ENCODE data around the gene POU5F1. TPM values are rescaled to one million over a fixed set of nuclear protein-coding genes. Genes with fewer than 3 reads are reported as not detected.

Gene POU5F1
- total RNA-seq, 1 experiment from 2014 or later = 32.7 TPM

- TF ChIP-seq CTCF (IDR thresholded peaks at IDR 0.05; ENCODE audit: unreplicated experiment) = no peak
- intact Hi-C loops (cut with micrococcal nuclease; ENCODE audit: unreplicated experiment) = no loop called here
- H3K27ac Mint-ChIP-seq (ENCODE audit: unreplicated experiment) = peak overlapping the region; percentile 91
- CTCF ChIA-PET = interaction anchor here (0.9 kb wide), 1 partner anchor 21 kb away, joined by 4 read pairs; no protein-coding TSS in a partner anchor
- DNase-seq = peak; percentile 99
- H3K9me3 Mint-ChIP-seq (ENCODE audit: low read depth, unreplicated experiment) = no peaks in the 10 kb centered on the region
- BruUV-seq (replicated peaks) = no TSS peak
- H3K27me3 Mint-ChIP-seq (ENCODE audit: unreplicated experiment) = no peaks in the 10 kb centered on the region
- peaks cover 39% of the 10 kb centered on the region for H3K36me3 Mint-ChIP-seq (ENCODE audit: insufficient read depth, unreplicated experiment)
- H3K4me1 Mint-ChIP-seq (ENCODE audit: low read depth, unreplicated experiment) = peaks cover 56% of the 10 kb centered on the region
- peak overlapping the region; percentile 42 for H3K4me3 Mint-ChIP-seq (ENCODE audit: low read depth, unreplicated experiment)
These were observed 47.4 kb downstream of the POU5F1 start for GRCh38 chr6:31122791-31123706.

GRCh38 chr6:31121131-31121790, 49.2 kb downstream of the POU5F1 start:
- BruUV-seq (replicated peaks) = no TSS peak
- TF ChIP-seq CTCF (IDR thresholded peaks at IDR 0.05; ENCODE audit: unreplicated experiment) = no peak
- intact Hi-C loops (cut with micrococcal nuclease; ENCODE audit: unreplicated experiment) = no loop called here
- H3K4me3 Mint-ChIP-seq (ENCODE audit: low read depth, unreplicated experiment) = no peak overlapping the region
- peaks cover 48% of the 10 kb centered on the region for H3K4me1 Mint-ChIP-seq (ENCODE audit: low read depth, unreplicated experiment)
- CTCF ChIA-PET = interaction anchor here (0.7 to 1.2 kb wide), 2 partner anchors 42 to 48 kb away, joined by 3 to 4 read pairs; no protein-coding TSS in a partner anchor
- H3K9me3 Mint-ChIP-seq (ENCODE audit: low read depth, unreplicated experiment) = no peaks in the 10 kb centered on the region
- H3K27ac Mint-ChIP-seq (ENCODE audit: unreplicated experiment) = peak overlapping the region; percentile 19
- DNase-seq = no peak
- H3K36me3 Mint-ChIP-seq (ENCODE audit: insufficient read depth, unreplicated experiment) = peaks cover 21% of the 10 kb centered on the region
- no peaks in the 10 kb centered on the region for H3K27me3 Mint-ChIP-seq (ENCODE audit: unreplicated experiment)

GRCh38 chr6:31120151-31120915, 50.1 kb downstream of the POU5F1 start, which contains the start of gene CDSN:
TSS of gene CDSN (minus strand) at chr6:31120446. CDS start at chr6:31120419, 27 bp downstream.
- Mint-ChIP-seq H3K4me1 (ENCODE audit: low read depth, unreplicated experiment) (peaks cover 48% of the 10 kb centered on the region), H3K36me3 (ENCODE audit: insufficient read depth, unreplicated experiment) (peaks cover 26% of the 10 kb centered on the region), H3K9me3 (ENCODE audit: low read depth, unreplicated experiment) (no peaks in the 10 kb centered on the region), H3K4me3 (ENCODE audit: low read depth, unreplicated experiment) (no peak within 1 kb of the TSS), H3K27me3 (ENCODE audit: unreplicated experiment) (no peaks in the 10 kb centered on the region), H3K27ac (ENCODE audit: unreplicated experiment) (peak within 1 kb of the TSS; percentile 15)
- BruUV-seq (replicated peaks) = no TSS peak
- DNase-seq = no peak
- TF ChIP-seq CTCF (IDR thresholded peaks at IDR 0.05; ENCODE audit: unreplicated experiment) = no peak
- intact Hi-C loops (cut with micrococcal nuclease; ENCODE audit: unreplicated experiment) = no loop called here
- CTCF ChIA-PET = interaction anchor here (0.7 kb wide), 1 partner anchor 342 kb away, joined by 3 read pairs; no protein-coding TSS in a partner anchor

GRCh38 chr6:31118178-31118577, 52.3 kb downstream of the POU5F1 start:
- CTCF ChIA-PET = interaction anchor here (0.5 to 1.3 kb wide), 3 partner anchors 16 to 53 kb away, joined by 3 to 4 read pairs (median 4); no protein-coding TSS in a partner anchor
- no peak for TF ChIP-seq CTCF (IDR thresholded peaks at IDR 0.05; ENCODE audit: unreplicated experiment)
- no TSS peak for BruUV-seq (replicated peaks)
- Mint-ChIP-seq H3K27ac (ENCODE audit: unreplicated experiment) (no peak overlapping the region), H3K9me3 (ENCODE audit: low read depth, unreplicated experiment) (no peaks in the 10 kb centered on the region), H3K36me3 (ENCODE audit: insufficient read depth, unreplicated experiment) (peaks cover 27% of the 10 kb centered on the region), H3K4me1 (ENCODE audit: low read depth, unreplicated experiment) (peaks cover 42% of the 10 kb centered on the region), H3K27me3 (ENCODE audit: unreplicated experiment) (no peaks in the 10 kb centered on the region), H3K4me3 (ENCODE audit: low read depth, unreplicated experiment) (no peak overlapping the region)
- intact Hi-C loops (cut with micrococcal nuclease; ENCODE audit: unreplicated experiment) = no loop called here
- DNase-seq = no peak

All from Calu3 (cell line).